ENCODE results near the gene PDE8B.

Gene PDE8B

DNA sequence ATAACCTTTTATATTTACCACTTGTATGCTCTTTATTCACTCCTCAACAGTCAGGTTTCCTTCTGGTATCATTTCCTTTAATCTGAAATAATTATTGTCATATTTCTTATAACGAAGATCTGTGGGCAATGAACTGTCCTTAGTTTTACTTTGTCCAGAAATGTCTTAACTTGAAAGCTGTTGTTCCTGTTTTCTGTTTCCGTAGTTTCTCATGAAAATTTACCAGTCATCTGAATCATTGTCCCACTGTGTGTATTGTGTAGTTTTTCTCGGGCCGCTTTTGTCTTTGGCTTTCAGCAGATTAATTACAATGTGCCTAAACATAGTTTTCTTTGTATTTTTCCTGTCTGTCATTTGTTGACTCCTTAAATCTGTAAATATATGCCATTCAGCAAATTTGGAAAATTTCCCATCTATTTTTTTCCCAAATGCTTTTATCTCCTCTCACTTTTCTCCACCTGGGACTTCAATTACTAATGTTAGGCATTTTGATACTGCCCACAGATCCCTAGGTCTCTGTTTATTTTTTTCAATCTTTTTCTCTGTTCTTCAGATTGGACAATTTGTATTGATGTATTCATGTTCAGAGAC lies 74.9 kb downstream of the PDE8B start:
- DNase-seq (ENCODE audit: low read depth) = no peak

- no peak for DNase-seq (ENCODE audit: low read depth)
Observed at GRCh38 chr5:77292026-77292757, 81.7 kb downstream of the PDE8B start.

DNA sequence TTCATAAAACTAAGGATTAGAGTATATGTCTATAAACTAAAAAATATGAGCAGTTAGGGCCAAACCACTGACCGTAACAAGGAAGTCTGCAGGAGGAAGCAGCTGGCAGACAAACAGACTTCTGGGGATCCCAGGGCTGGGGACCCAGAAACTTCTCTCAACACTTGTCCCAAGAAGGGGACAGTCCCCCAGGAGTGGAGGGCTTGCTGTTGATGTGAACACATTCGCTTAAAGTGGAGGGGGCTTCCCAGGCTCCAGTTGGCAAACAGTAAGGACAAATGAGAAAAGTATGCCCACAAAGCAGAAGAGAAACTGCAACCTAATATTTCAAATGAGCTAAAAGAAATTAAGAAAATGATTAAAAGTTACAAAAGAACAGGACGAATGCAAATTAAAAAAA lies 83.7 kb downstream of the PDE8B start:
- DNase-seq (ENCODE audit: low read depth) = no peak

DNA sequence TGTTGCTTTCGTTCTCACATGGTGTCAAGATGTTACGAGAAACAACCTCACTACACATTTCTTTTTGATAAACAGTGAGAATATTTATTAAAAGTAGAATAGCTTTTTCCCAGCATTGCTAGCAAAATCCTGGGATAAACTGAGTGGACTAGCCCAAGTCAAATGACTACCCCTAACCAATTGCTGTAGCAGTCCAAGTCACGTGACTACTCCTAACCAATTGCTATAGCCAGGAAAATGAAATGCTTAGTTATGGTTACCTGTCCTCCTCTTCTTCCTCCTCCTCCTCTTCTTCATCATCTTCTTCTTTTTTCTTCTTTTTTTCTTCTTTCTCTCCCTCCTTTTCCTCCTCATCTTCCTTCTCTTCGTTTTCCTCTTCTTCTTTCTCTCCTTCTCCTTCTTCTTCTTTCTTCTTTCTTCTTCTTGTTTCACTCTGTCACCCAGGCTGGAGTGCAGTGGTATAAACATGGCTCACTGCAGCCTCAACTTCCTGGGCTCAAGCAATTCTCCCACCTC lies 85.4 kb downstream of the PDE8B start:
- no peak for DNase-seq (ENCODE audit: low read depth)

- DNase-seq (ENCODE audit: low read depth) = no peak
Observed at GRCh38 chr5:77298146-77298545, 87.7 kb downstream of the PDE8B start.

DNA sequence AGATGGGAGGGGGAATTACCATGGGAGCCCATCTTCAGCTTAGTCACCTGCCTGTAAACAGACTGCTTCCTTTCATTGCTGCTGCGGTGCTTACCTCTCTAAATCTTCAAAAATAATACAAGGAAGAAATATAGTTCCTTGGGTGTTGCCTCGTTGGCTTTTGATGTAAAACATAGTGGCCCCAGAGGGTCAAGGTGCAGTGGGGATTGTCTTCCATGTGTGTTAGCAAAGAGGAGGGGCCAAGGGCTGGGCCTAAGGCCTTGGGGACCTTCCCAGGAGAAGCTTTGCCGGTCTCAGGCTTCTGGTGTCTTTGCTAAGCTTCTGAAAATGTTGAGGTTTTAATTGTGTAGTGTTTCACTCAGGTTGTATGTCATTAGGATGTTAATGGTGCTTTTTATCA lies 90.0 kb downstream of the PDE8B start:
- DNase-seq (ENCODE audit: low read depth) = no peak

GRCh38 chr5:77301447-77301883 lies 91.0 kb downstream of the PDE8B start:
- DNase-seq (ENCODE audit: low read depth) = no peak

- no peak for DNase-seq (ENCODE audit: low read depth)
Observed at GRCh38 chr5:77302247-77302646, 91.8 kb downstream of the PDE8B start.

- DNase-seq (ENCODE audit: low read depth) = no peak
Observed at GRCh38 chr5:77302653-77303052, 92.2 kb downstream of the PDE8B start.

DNA sequence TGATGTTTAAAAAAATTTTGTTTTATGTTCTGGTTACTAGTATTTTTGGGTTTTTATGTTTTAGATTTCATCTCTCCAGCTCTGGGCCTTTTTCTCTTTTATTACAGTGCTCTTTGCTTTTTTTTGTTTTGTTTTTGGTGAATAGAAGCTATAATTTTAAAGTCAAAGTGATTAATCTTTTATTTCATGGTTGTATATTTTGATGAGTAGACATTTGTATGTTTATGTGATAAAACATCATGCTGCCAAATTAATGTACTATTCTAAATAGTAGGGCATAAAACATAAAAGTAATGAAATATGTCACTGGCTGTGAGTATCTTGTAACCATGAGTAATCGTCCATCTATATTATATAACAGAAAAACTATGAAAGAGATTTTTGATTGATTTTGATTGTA lies 93.9 kb downstream of the PDE8B start:
- DNase-seq (ENCODE audit: low read depth) = no peak

- no peak for DNase-seq (ENCODE audit: low read depth)
Observed at GRCh38 chr5:77305222-77305846, 94.9 kb downstream of the PDE8B start.

- no peak for DNase-seq (ENCODE audit: low read depth)
Observed at GRCh38 chr5:77305956-77306355, 95.5 kb downstream of the PDE8B start.

DNA sequence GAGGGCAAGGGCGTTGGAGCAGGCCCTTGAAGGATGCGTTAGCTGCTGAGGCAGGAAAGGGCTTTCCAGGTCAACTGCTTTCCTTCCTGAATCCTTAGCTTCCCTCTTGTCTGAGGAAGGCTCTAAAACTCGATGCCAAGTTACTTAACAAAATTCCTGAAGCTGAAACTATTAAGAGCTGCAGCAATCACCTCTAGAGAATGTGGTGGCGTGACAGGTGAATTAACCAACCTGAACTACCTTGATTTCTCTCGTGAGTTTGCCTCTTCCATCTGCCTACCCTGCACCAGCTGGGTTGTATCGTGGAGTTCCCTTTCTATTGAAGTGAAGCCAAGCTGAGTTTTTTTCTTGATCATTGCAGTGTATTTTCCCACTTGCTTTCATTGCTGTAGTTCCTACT lies 96.1 kb downstream of the PDE8B start:
- DNase-seq (ENCODE audit: low read depth) = no peak

DNA sequence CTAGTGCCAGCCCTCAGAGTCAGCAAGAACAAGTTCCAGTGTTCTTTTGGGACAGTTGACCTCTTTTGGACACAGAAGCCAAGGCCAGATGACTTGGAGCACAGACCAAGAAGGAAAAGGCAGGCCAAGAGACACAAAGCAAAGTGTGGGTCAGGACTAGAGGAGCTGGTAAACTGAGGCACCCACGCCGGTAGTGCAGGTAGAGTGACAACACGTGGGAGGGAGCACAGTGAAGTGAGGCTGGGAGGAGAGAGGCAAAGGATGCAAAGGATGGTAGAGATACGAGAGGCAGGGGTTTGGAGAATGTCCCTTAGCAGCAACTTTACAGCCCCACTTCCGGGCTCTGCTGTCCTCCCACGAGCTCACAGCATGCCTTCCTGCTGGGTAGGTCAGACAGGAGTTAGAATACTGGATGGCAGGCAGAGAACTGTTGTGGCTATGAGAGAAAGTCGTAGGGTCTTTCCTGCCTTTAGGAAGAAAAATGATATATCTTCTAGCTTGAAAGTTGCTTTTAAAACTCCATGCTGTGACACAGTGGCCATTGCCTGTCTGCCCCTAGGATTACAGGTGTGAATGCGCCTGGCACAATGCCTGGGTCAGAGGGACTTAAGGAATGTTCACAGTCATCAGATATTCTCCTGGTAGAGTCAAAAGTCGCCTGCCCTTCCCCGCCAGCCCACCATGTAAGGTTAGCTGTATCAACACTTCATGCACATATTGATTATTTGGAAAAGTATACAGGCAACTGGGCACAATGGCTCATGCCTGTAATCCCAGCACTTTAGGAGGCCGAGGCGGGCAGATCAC lies 97.9 kb downstream of the PDE8B start:
- DNase-seq (ENCODE audit: low read depth) = no peak

GRCh38 chr5:77309140-77309539 lies 98.7 kb downstream of the PDE8B start:
- DNase-seq (ENCODE audit: low read depth) = no peak

DNA sequence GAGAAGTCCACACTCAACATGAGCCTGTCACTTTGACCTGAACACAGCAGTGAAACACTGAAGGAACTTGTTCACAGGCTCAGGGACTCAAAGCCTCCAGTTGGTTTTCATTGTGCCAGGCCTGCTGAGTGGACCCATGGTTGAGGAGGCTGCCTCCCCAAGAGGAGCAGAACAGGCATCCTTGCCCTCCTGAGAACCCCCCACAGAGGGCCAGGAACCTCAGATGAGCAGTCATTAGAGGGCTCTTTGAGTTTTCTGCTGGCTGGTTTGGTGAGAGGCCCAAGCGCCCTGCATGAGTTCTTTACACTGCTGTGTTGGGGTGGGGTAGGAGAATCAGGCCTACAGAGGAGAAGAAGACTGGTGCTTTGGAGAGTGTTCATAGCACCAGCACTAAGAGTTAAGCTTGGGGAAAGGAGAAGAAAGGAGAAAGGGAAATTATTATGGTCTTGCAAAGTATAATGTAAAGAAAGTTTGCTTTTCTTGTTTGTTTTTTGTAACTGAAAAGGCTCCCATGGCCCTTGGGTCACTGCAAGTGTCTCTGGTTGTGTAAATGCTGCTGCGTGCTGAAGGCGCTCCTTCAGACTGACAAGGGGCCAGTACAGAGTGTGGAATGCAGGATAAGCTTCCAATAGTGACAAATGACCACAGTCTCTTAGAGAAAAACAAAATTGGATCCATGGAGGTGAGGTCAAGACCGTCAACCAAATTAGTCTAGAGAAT lies 100.2 kb downstream of the PDE8B start:
- DNase-seq (ENCODE audit: low read depth) = no peak

- DNase-seq (ENCODE audit: low read depth) = no peak
Observed at GRCh38 chr5:77311214-77311571, 100.7 kb downstream of the PDE8B start.

DNA sequence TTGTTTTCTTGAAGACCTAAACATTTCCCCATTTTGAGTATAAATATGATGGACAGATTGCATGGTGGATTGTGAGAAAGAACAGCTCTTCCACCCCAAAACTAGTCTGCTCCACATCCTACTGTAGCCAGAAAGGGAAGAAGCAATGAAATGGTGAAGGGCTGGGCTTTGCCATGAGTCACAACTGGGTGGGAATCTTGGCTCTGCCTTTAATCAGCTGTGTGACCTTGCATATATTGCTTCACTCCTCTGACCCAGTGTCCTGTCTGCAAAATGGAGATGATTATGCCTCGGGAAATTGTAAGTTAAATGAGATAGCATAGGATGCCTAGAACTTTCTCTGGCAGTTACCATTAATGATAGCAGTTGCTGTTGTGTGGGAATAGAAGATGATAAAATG lies 101.9 kb downstream of the PDE8B start:
- DNase-seq (ENCODE audit: low read depth) = no peak

- DNase-seq (ENCODE audit: low read depth) = no peak
Observed at GRCh38 chr5:77316871-77317661, 106.6 kb downstream of the PDE8B start.

GRCh38 chr5:77318060-77318459 lies 107.6 kb downstream of the PDE8B start:
- DNase-seq (ENCODE audit: low read depth) = no peak
